HG03159 (cell line): ENCODE data around the gene PLCH2.

ENCODE experiments used
- ATAC-seq: cut with Tn5 transposase; IDR thresholded peaks from one replicate; pipeline ENCODE4 v1.9.1; 2021; ENCODE audit warnings: mild to moderate bottlenecking, moderate library complexity; ENCODE audit not compliant: unreplicated experiment

PLCH2 gene

GRCh38 chr1:2512862-2513421 lies 36.9 kb downstream of the PLCH2 start:
- no peak for ATAC-seq

GRCh38 chr1:2513939-2514652 lies 38.0 kb downstream of the PLCH2 start:
- no peak for ATAC-seq

GRCh38 chr1:2514863-2515762 lies 39.0 kb downstream of the PLCH2 start:
- no peak for ATAC-seq

- no peak for ATAC-seq
These were observed 39.6 kb downstream of the PLCH2 start for GRCh38 chr1:2515763-2516080.

- ATAC-seq: no peak
These were observed 40.0 kb downstream of the PLCH2 start for GRCh38 chr1:2516124-2516523.

GRCh38 chr1:2516946-2517345 lies 40.9 kb downstream of the PLCH2 start:
- no peak for ATAC-seq

- no peak for ATAC-seq
These were observed 41.9 kb downstream of the PLCH2 start for GRCh38 chr1:2517966-2518365.

GRCh38 chr1:2518528-2518927 lies 42.4 kb downstream of the PLCH2 start:
- ATAC-seq: no peak

GRCh38 chr1:2519029-2519685 lies 43.1 kb downstream of the PLCH2 start:
- no peak for ATAC-seq

- no peak for ATAC-seq
These were observed 43.6 kb downstream of the PLCH2 start for GRCh38 chr1:2519729-2520128.

GRCh38 chr1:2520206-2520605 lies 44.1 kb downstream of the PLCH2 start:
- no peak for ATAC-seq

GRCh38 chr1:2520806-2521205 lies 44.7 kb downstream of the PLCH2 start:
- ATAC-seq: no peak

GRCh38 chr1:2522230-2522629 lies 46.1 kb downstream of the PLCH2 start:
- no peak for ATAC-seq

- no peak for ATAC-seq
These were observed 47.3 kb downstream of the PLCH2 start for GRCh38 chr1:2523191-2523890.

GRCh38 chr1:2523891-2524609 lies 48.0 kb downstream of the PLCH2 start:
- ATAC-seq: no peak

- ATAC-seq: no peak
These were observed 49.5 kb downstream of the PLCH2 start for GRCh38 chr1:2525572-2525919.

- ATAC-seq: peak; percentile 83
These were observed 50.1 kb downstream of the PLCH2 start, which contains the start of gene PANK4 for GRCh38 chr1:2525920-2526823. PANK4 (minus strand) TSS chr1:2526596; CDS start chr1:2526587, 9 bp downstream.

GRCh38 chr1:2526824-2527555 lies 50.9 kb downstream of the PLCH2 start:
- peak; percentile 36 for ATAC-seq

- ATAC-seq: no peak
These were observed 51.4 kb downstream of the PLCH2 start for GRCh38 chr1:2527556-2527860.
